NCI-H748 (cell line): ENCODE measurements around the gene RNF145.
"Not testable (repeated sequence)": the region's sequence is repeated elsewhere in the genome, so short reads cannot be mapped to it uniquely, and the experiment has no call there.

Source experiments
- DNase-seq: peaks from one replicate; lab custom pipeline; 2025; ENCODE audit not compliant: unreplicated experiment; lab: John Stamatoyannopoulos, UW

RNF145 gene

DNA sequence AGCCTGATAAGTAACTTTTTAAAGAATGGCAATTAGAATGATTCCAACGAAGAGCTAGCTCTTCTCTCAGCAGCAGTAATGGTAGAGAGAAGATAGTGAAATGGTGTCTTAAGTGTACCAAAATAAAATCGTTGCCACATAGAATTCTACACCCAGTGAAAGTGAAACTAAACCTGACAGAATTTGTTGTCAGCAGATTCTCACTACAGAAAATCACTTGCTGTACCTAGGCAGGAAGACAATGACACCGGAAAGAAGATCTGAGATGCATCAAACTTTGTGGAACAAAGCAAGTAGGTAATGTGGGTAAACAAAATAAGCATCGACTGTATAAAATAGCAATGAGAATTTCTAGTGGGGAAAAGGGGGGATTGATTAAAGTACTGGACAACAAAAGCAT lies 88.9 kb downstream of the RNF145 start:
- DNase-seq = no peak

DNA sequence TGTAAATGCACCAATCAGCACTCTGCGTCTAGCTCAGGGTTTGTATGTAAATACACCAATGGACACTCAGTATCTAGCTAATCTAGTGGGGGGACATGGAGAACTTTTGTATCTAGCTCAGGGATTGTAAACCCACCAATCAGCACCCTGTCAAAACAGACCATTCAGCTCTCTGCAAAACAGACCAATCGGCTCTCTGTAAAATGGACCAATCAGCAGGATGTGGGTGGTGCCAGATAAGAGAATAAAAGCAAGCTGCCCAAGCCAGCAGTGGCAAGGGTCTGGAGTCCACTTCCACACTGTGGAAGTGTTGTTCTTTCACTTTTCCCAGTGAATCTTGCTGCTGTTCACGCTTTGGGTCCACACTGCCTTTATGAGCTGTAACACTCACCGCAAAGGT lies 89.5 kb downstream of the RNF145 start:
- not testable (repeated sequence) for DNase-seq

DNA sequence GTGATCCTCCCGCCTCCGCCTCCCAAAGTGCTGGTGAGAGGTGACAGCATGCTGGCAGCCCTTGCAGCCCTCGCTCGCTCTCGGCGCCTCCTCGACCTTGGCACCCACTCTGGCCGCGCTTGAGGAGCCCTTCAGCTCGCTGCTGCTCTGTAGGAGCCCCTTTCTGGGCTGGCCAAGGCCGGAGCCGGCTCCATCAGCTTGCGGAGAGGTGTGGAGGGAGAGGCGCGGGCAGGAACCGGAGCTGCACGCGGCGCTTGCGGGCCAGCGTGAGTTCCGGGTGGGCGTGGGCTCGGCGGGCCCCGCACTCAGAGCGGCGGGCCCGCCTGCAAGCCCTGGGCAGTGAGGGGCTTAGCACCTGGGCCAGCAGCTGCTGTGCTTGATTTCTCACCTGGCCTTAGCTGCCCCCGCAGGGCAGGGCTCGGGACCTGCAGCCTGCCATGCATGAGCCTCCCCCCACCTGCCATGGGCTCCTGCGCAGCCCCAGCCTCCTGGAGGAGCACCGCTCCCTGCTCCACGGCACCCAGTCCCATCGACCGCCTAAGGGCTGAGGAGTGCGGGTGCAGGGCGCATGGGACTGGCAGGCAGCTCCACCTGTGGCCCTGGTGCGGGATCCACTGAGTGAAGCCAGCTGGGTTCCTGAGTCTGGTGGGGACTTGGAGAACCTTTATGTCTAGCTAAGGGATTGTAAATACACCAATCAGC lies 90.2 kb downstream of the RNF145 start:
- not testable (repeated sequence) for DNase-seq

DNA sequence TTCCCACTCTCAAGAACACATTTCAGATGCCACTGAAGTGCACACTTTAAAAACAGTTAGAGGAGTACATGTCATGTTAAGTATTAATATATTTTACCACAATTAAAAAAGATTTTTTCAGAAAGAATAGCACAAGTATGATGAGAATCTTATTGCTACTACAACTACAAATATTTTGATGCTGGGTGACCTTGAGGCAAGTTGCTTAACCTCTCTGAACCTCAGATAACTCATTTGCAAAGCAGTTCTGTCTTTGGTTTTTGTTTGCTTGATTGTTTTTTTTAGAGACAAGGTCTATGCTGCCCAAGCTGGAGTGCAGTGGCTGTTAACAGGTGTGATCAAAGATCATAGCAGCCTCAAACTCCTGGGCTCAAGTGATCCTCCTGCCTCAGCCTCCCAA lies 95.9 kb downstream of the RNF145 start:
- no peak for DNase-seq

DNA sequence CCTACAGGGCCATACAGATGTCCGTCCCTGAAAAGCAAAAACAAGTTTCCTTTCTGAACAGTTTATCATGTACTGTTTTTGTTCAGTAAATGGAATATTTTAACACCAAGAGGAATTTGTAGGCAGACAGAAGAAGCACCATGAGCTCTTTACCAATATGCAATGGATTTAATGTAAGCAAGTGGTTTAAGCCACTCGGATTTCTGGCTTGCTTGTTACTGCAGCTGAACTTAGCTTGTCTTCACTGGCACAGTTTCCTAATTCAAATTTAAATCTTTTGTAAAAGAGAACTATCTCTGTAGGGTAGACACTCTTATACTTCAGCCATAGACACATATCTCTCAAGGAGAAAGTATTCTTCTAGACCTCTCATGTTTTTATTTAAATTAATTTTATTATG lies 96.9 kb downstream of the RNF145 start:
- no peak for DNase-seq
